ENCODE results near the gene DMWD. TPM values are rescaled to one million over a fixed set of nuclear protein-coding genes. Genes with fewer than 3 reads are reported as not detected.

DMWD gene
- total and polyA plus RNA-seq, 2 of the 13 experiments (the other 11 are each of a cell fraction or from before 2014, with no cell fraction given) = 10.3 to 14.9 TPM

GRCh38 chr19:45770192-45771101, 22.2 kb downstream of the DMWD start (continued):
- TF ChIP-seq, protein P1, sequence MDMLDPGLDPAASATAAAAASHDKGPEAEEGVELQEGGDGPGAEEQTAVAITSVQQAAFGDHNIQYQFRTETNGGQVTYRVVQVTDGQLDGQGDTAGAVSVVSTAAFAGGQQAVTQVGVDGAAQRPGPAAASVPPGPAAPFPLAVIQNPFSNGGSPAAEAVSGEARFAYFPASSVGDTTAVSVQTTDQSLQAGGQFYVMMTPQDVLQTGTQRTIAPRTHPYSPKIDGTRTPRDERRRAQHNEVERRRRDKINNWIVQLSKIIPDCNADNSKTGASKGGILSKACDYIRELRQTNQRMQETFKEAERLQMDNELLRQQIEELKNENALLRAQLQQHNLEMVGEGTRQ (IDR thresholded peaks at IDR 0.05; ENCODE audit: low read depth, low read length) = no peak
- TF ChIP-seq, protein P1 (CRISPR knock-in tag; IDR thresholded peaks at IDR 0.05; ENCODE audit: borderline replicate concordance) = peak; percentile 56; the same call in 1 of the 2 replicates
- TF ChIP-seq JUNB (CRISPR knock-in tag; IDR thresholded peaks at IDR 0.05; ENCODE audit: borderline replicate concordance) (no peak), THYN1 (CRISPR knock-in tag; IDR thresholded peaks at IDR 0.05; ENCODE audit: borderline replicate concordance, low read depth) (peak; percentile 81; the same call in 1 of the 2 replicates), ZSCAN25 (CRISPR knock-in tag; IDR thresholded peaks at IDR 0.05) (peak; percentile 78), ZNF556 (CRISPR knock-in tag; IDR thresholded peaks at IDR 0.05; ENCODE audit: borderline replicate concordance) (peak; percentile 30; the same call in 1 of the 2 replicates), SP1 (IDR thresholded peaks at IDR 0.05) (no peak), SP1 (CRISPR knock-in tag; IDR thresholded peaks at IDR 0.05) (peak; percentile 82), SKI (IDR thresholded peaks at IDR 0.05; ENCODE audit: partially characterized antibody) (no peak), ZNF879 (CRISPR knock-in tag; IDR thresholded peaks at IDR 0.05) (no peak; the same call in 1 of the 2 replicates), ZNF20 (CRISPR knock-in tag; IDR thresholded peaks at IDR 0.05) (no peak), NFKB2 (CRISPR knock-in tag; IDR thresholded peaks at IDR 0.05; ENCODE audit: borderline replicate concordance) (peak; percentile 85; the same call in 1 of the 2 replicates), BORCS8-MEF2B (CRISPR knock-in tag; IDR thresholded peaks at IDR 0.05) (peak; percentile 75), ZNF883 (CRISPR knock-in tag; IDR thresholded peaks at IDR 0.05; ENCODE audit: not compliant biosample characterization) (peak; percentile 75), NONO (IDR thresholded peaks at IDR 0.05) (no peak), NONO (CRISPR knock-in tag; conservative IDR thresholded peaks at IDR 0.05) (peak; percentile 93), TFE3 (CRISPR knock-in tag; IDR thresholded peaks at IDR 0.05) (peak; percentile 61; the same call in 1 of the 2 replicates), DDIT3 (CRISPR knock-in tag; IDR thresholded peaks at IDR 0.05) (no peak), BHLHE40 (IDR thresholded peaks at IDR 0.05; ENCODE audit: low read length) (peak; percentile 76; the same call in 1 of the 2 replicates), ATF7-NPFF (CRISPR knock-in tag; IDR thresholded peaks at IDR 0.05; ENCODE audit: low read depth) (no peak), CBFB (CRISPR knock-in tag; IDR thresholded peaks at IDR 0.05) (no peak; the same call in 1 of the 2 replicates), ZNF570 (CRISPR knock-in tag; IDR thresholded peaks at IDR 0.05; ENCODE audit: borderline replicate concordance) (no peak)
- TF ChIP-seq, protein P2, sequence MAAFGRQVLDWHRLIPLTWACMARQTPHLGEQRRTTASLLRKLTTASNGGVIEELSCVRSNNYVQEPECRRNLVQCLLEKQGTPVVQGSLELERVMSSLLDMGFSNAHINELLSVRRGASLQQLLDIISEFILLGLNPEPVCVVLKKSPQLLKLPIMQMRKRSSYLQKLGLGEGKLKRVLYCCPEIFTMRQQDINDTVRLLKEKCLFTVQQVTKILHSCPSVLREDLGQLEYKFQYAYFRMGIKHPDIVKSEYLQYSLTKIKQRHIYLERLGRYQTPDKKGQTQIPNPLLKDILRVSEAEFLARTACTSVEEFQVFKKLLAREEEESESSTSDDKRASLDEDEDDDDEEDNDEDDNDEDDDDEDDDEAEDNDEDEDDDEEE (CRISPR knock-in tag; IDR thresholded peaks at IDR 0.05) = peak; percentile 96
